SKM-1 treated with dmso at 0.1 percent for 144 hours (cell line): ENCODE data around the gene EVL.
"Not testable (repeated sequence)": the region's sequence is repeated elsewhere in the genome, so short reads cannot be mapped to it uniquely, and the experiment has no call there.

Source experiments
- DNase-seq: peaks from one replicate; lab custom pipeline; 2025; ENCODE audit not compliant: unreplicated experiment; lab: John Stamatoyannopoulos, UW

EVL gene

DNA sequence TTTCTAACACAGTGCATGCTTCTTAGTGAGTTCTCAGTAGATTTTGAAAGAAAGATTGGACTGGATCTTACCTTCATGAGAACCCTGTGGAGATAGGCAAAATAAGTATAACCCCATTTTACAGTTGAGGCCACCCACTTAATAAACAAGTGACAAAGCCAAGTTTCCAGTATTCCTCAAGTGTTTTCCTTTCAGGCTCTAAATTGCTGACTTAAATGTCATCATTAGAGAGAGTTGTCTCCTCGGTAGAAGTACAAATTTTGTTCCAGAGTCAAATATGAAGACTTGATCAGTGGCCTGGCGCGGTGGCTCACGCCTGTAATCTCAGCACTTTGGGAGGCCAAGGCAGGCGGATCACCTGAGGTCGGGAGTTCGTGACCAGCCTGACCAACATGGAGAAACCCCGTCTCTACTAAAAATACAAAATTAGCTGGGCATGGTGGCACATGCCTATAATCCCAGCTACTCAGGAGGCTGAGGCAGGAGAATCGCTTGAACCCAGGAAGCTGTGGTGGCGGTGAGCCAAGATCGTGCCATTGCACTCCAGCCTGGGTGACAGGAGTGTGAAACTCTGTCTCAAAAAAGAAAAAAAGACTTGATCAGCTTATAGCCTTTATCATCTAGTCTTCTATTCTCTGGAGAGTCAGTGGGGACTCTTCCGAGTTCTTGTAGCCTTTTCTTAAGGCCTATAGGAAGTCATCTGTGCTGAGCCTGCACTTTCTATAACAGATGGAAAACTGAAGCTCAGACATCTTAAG is 708 bp upstream of the EVL start:
- not testable (repeated sequence) for DNase-seq

DNA sequence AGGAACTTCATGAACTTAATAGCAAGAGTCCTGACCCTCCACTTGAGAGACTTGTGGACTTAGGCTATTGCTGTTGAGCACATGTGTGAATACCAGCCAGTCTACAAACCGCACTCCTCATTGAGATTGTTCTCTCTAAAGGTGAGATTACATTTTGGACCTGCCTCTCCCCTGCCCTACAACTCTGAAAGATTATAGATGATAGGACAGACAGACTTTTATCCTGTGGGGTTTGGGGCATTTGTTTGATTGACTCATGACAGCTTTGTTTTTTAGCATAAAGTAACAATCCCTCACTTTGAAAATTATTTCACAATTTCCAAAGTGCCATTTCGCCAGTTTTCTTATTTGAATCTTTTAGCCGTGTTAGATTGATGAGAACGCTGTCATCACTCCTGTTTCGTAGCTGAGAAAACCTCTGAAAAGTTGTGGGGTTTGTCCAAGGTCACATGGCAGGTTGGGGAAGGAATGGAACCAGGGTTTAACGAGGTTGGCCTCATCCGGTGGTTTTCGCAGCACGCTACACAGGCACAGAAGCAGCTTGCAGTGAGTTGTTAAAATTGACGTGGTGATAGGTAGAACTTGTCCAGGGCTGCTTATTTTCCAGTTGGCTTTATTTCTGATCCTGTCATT is 836 bp downstream of the EVL start:
- DNase-seq = peak; percentile 32

DNA sequence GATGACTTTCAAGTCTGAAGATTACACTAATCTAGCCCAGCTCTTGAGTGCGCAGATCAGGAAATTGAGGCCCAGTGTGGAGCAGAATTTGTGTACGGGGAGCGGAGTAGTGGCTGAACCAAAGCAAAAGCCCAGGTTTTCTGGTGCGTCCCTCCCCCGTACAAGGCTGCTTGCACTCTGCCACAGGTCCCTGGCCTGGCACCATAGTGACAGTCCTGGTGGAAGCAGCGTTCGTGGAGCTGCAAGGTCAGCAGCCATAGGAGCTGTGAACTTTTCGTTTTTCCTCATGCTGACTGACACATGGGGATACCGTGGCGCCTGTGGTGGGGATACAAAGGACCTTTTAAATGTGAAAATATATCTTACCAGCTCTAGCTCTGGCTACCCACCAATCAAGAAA is 1.7 kb downstream of the EVL start:
- DNase-seq = no peak

DNA sequence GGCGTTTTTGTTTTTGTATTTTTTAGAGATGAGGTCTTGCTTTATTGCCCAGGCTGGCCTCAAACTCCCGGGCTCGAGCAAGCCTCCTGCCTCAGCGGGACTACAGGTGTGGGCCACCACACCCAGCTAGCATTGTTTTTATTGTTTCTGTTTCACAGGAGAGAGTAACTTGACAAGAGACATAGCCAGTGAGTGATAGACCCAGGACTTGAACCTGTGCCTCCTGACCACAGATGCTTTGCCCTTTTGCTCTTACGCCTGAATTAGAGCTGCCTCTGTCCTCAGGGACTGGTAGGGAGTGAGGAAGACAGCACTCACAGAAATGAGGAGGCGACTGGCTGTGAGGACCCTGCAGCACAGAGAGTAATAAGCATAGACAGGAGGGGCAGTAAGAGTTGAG is 2.3 kb downstream of the EVL start:
- no peak for DNase-seq

DNA sequence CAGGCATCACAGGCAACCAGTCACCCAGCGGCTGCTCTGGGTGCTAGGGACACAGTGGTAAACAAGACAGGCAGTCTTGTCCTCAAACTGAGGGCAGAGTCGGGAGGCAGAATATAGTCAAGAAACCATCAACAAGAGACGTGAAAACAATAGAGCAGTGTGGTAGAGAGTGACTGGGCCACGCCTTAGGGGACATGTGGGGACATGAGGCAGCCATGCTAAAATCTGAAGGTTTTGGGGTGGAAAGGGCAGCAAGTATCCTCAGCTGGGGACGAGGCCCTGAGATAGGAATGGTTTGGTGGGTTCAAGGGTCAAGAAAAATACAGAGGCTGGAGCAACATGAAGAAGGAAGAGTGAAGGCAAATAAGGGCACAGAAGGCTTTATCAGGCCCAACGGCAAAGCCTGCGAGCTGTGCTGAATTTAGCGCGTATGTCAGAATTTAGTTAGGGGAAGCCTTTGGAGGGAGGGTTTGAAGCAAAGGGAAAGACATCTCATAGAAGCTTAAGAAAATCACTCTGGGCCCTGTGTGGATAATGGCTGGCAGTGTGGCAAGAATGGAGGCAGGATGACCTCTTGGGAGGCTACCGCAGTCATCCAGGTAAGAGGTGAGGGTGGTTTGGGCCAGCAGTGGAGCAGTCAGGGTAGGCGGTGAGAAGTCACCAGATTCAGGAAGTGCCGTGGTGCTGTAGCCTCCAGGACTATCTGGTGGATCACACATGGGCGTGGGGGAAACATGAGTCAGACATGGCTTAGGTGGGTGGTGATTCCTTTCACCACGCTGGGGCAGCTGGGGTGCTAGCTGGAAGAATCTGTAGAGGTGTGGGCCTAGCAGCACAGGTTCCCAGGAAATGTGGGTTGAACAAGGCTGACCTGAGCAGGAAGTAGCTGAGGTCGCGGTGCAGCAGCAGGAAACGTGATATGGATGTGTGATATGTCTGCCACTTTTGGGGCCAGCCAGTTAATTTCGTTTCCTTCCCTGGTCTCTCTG is 3.0 kb downstream of the EVL start:
- peak; percentile 54 for DNase-seq

DNA sequence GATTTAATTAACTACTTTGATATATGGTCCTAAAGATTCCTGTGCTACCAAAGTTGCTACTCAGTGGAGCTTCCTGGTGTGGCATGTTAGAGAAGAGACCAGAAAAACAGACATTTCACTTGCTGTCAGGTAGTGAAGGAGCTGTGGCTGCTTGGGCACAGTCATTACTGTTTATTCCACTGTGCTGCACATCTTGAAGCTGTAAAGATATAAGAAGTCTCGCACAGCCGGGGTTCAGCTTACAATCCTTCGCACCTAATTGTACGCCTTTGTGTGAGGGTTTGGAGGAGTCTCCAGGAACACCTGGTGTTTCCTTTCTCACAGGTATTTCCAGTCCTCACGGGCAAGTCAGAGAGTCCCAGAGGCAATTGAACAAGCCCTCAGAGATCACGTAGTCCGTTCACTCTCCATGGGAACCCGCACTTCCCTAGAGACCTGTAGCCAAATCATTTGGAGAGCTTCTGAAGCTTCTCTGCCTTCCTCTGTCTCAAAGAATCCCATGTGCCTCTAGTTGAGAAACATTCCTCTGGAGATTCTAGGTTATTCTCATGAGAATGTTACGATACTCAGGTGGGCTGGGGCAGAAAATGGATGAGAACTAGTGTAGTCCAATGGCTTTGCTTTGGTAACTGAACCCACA is 4.1 kb downstream of the EVL start:
- no peak for DNase-seq

DNA sequence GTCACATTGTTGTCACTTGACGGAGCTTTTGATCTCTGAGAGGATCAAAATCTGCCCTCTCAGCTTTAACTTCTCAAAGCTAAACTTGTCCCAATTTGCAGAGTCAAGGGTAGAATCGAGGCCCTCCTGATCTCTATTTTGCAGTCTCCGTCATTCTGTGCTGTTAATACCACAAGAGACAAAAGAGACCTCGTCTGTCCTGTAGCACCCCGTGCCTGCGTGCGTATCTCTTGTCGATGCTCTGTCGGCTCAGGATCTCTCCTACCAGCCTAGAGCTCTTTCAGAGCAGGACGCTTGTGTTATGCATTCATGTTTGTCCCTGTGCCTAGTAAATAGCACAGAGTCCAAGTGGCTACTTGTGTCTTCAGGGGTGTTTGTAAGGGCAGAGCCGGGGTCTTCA is 5.1 kb downstream of the EVL start:
- DNase-seq = no peak

DNA sequence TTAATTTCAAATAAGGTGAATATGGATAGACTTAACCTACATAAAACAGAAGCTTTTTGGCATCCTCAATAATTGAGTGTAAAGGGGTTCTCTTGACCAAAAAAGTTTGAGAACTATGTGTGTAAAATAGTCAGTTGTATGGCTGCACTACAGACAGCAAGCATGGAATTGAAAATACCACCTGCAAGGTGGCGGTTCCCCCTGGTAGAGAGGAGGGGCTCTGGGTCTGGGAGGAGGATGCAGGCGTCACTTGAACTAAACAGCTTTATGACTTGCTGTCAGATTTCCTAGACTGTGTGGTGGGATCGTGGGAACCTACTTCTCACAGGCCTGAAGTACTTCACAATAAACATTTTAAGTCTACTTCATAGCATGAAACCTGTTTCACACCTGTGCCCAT is 6.3 kb downstream of the EVL start:
- no peak for DNase-seq

DNA sequence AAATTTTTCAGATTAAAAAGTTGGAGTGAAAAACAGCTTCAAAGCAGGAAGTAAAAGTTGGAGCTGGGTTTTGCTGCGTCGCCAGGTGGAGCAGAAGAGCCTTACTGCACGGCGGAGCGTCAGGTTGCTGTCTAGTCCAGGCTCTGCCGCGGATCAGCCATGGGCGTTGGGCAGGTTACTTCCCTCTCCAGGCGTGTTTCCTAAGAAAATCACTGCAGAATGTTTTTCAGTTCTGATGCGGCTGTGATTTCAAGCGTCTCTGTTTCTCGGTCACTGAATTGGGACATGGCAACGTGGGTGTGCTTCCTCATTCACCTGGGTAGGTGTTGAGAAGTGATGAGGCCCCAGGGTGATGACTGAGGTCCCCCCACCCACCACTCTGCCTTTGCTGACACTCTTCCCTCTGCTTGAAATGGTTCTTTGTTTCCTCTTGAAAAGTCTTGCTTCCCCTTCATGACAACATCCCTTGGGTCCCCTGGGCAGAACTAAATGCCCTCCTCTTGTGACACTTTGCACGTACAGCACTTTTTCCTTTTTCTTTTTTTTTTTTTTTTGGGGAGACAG is 7.6 kb downstream of the EVL start:
- DNase-seq = peak; percentile 61

DNA sequence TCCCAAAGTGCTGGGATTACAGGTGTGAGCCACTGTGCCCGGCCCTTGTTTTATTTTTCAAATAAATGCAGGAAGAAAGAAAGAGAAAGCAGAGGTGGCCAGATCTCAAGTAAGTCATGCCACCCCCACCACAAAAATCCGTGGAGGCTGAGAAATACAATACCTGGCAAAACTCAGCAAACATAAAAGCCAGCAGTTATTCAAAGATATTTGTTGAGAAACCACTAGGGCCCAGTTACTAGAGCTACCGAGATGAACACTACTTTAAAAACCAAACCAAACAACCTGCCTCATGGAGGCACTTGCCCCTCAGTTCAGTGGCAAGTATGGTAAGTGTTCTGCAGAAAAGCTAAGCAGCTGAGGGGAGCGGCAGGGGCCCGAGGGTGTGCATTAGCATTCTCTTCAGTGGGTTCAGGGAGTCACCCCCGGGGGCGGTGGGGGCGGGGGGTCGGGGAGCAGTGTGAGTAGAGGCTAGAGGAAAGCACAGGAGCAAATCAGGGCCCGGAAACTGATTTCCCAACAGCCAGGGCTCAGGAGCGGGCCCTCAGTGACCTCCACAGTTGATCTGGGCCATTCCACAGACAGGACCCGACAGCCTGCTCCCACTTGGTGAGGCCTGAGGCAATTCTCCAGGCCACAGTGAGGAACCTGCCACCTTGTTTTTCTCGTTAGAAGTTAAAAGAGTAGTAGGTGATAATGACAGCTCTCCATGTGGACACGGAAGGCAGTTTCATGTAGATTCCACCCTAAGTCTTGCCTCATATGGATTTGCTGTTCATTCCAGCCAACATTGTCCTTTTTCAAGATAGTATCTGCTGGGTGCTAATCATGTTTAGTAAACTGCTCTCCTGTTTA is 8.6 kb downstream of the EVL start:
- DNase-seq = no peak

DNA sequence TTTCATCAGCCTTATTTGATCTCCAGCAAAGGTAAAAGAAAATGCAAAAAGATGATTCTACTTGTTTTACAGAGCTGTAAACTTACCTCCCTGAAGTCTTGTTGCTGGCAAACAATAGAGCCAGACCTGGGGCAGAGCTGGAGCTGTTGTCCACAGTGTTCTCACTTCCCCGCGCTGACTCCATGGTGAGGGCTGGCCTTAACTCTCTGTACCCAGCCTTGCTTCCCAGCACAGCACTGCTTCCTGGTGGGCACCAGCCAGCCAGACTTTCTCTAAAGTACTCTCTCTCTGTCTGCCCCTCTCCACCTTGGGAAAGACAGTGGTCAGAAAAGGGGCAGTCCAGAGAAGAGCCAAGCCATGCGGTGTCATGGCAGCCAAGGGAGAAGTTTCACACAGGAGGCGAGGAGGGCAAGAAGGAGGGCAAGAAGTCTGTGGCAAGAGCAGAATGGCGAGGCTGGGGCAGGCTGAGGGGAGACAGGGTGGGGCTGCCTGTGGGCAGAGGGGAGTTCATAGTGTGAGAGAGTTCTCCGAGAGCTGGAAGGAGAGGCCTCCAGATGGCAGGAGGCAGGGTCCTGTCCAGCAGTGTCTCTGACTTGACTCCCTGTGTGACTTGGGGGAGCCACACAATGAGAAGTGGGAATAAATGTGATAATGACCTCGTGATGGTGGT is 9.3 kb downstream of the EVL start:
- DNase-seq = no peak

DNA sequence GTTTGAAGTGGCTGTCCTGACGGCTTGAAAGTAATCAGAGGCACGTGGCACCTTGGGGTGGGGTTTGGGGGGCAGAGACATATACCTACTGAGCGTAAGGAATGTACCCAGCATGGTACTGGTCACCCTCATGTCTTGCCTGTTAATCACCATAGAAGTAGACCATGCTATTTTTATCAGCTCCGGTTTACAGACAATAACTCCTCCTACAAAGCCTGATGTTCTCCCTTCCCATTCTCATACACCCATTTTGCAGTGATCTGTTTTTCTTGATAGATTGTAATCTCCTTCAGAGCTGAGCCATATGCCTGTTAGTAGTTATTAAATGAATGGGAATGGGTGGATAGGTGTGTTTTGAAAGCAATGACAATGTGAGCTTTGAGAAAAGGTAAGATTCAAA is 10.5 kb downstream of the EVL start:
- DNase-seq = no peak

DNA sequence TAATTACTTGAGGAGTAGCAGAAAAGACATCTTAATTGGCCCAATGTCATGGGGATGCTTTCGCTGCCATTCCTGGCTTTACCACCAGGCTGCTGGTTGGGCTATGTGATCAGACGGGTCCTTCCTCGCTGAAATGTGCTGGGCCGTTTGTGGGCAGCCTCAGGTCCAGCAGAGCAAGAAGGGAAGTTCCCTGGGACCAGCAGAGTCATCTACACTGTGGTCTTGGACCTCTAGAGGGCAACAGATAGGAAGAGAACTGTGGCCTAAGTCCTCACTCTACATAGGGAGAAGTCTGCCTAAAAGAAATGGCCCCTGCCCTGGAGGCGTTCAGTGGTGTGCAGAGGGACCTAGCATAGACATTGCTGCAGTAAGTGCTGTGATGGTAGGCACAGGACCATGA is 10.9 kb downstream of the EVL start:
- peak; percentile 78 for DNase-seq

DNA sequence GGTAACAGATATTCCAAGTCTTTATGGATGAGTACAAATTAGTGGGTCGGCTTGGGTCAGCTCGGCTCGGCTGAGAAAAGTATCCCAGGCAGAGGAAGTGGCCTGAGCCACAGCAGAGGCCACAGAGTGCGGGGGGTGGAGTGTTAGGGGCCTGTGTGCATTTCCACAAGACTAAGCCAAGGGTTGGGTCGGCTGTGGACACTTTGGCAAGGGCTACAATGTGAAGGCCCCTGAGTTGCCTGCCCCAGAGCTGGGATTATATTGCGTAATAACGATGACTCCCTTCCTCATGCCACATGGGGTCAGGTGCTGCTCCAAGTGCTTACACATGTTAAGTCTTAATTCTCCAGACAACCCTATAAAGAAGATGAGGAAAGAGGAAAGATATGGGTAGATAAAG is 11.4 kb downstream of the EVL start:
- DNase-seq = peak; percentile 5

DNA sequence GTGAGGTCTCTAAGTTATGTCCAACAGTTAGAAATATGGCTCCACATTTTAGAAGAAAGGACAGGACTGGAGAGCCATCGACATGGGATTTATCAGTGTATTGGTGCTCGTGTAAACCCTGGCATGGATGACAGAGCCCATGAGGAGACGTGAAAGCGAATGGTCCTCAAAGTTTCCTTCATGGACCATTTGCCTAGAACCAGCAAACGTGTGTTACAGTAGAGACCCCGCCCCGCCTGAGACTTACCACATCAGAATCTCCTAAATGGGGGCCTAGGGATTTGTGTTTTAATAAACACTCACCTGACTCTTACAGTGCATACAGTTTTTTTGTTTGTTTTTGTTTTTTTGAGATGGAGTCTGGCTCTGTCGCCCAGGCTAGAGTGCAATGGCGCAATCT is 12.2 kb downstream of the EVL start:
- no peak for DNase-seq

DNA sequence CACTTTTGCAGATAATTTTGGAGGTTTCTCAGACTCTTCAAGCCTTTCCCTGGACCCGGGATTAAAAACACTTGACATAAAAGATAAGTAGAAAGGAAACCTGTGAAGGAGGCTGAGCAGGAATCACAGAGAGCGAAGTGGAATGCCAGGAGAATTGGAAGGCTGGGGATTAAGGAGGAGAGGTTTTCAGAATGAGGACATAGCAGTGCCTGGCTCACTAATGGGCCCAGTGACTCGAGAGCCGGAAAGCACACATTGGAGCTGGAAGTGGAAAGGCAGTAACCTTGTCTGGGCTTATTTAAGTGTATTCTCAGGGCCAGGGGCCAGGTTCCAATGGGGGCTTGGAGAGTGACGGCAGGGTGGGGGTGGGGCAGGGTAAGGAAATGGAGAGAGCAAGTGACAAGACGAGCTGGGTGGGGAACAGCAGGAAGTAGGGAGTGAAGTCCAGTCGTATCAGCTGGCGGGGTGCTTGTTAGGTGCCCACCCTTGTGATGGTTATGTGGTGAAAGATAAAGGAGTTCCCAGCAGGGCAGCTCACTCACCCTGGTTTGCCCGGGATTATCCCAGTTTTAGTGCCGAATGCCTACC is 13.1 kb downstream of the EVL start:
- no peak for DNase-seq

DNA sequence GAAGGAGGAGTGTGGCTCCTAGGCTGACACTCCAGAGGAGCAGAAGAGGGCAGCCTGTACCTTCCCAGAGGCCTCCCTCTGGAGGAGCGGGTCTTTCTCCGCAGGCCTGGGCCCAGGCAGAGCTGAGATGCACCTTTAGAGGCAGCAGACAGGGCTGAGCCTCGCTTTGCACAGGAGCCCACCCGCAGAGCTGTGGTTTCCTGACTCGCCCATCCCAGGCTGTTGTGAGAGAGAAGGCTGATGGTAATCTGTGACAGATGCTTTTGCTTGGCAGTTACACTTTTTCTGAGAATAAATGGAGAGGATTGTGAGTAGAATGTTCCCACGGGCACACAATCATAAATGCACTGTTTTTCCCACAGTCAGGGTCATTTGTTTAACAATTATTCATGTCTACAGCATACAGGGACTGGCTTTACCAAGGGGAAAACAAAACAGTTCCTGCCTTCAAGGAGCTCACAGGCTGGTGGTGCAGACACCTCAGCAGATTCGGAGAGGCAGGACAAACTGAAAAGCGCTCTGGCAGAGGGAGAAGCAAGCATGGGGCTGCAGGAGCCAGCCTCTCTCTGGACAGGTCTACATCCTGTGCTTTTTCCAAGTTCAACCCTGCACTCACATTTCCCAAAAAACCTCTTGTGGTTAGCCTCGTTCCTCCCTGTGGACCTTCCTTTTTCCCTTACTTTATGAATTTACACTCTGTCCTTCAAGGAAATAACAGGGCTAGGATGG is 13.9 kb downstream of the EVL start:
- DNase-seq = no peak

DNA sequence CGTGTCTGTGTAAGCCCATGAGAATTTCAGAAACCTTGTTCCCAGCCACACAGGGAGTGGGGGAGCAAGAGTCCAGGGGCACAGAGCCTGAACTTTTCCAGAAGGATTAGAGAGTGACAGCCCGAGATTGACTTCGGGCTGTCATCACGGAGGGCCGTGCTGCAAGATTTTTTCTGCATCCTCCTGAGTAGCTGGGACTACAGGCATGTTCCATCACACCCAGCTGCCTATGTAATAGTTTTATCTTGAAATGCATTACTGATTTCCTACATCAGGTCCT is 14.4 kb downstream of the EVL start:
- no peak for DNase-seq

DNA sequence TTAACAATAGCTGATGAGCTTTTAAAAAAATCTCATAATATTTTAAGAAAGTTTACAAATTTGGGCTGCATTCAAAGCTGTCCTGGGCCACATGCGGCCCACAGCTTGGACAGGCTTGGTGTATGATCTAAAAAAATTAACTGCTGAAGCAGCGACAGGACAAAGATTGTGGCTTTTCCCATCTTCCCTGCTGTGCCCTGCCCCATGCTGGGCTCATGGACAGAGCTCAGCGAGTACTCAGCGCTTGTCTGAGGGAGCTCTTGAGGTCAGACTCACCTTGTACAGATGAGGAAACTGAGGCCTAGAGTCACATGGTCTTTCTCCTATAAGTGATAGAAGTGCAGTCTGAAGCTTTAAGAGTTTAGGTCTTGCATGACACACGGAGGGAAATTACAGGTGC is 15.0 kb downstream of the EVL start:
- no peak for DNase-seq
